HG03565 (cell line): ENCODE results near the gene REXO1.

Experiments used
- ATAC-seq: cut with Tn5 transposase; IDR thresholded peaks from one replicate; pipeline ENCODE4 v1.9.1; 2021; ENCODE audit warnings: mild to moderate bottlenecking, moderate library complexity; ENCODE audit not compliant: unreplicated experiment

REXO1 gene

DNA sequence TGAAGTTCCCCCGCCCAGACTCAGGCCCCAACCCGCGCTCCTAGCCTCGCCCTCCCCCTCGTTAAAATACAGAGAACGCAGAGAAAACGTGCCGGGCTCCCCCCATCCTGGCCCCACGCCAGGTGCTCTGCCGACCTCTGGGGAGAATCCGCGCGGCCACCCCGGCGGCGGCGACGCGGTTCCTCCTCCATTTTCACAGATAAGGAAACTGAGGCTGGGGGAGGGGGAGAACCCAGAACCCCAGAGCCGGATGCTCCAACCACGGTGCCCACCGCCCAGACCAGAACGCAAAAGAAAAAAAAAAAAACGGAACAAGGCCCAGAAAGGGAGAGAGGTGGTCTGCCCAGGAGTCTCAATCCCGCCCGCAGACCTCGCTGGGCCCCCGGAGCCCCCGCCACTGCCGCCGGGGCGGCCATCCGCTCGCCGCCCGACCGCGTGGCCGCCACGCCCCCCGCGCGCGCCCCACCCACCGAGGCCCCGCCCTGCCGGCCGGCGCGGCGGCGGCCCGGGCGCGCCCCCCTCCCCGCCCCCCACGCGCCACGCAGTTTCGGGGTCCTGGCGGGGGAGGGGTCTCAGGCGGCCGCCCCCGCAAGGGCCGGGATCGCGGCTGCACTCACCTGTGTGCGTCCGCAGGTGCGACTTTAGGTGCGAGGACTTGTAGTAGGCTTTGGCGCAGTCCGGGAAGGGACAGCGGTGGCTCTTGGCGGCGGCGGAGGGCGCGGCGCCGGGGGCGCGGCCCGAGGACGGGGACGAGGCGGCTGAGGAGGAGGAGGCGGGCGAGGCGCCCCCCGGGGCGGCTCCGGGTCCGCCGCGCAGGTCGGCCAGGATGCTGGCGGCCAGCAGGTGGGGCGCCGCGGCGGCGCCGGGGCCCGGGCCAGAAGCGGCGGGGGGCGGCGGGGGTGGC is 14.4 kb upstream of the REXO1 start:
- ATAC-seq, result peak; percentile 2

DNA sequence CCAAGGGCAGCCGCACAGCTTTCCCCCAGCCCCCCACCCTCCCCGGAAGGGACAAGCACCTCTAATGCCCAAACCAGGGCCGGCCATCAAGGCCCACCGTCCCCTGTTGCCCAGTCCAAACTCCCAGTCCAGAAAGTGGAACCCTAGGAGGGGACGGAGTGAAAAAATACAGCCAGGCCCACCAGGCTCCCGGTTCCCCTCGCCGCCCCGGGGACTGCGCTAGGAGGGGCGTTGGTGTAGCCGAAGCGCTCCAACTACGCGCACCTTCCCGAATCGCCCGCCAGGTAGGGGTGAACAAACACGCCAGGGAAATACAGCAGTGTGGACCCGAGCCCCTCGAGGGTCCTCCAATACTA is 13.8 kb upstream of the REXO1 start:
- no peak for ATAC-seq

DNA sequence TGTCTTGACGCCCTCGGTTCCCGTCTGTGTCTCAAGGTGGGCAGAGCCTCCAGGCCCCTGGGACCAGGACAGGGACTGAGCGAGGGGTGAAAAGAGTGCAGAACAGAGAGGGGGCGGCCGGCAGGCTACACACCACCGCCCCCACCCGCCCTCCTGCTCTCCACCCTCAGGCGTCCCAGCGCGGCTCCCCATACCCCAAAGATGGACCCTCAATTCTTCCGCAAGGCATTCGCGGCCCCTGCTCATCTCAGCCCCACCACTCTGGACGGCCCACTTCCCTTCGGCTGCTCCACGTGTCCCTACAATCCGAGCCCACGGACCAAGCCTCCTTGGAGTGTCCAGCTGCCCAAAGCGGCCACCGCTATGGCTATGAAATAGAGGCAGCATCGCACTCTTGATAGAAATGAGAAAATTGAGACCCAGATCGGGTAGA is 13.3 kb upstream of the REXO1 start:
- ATAC-seq, result no peak

DNA sequence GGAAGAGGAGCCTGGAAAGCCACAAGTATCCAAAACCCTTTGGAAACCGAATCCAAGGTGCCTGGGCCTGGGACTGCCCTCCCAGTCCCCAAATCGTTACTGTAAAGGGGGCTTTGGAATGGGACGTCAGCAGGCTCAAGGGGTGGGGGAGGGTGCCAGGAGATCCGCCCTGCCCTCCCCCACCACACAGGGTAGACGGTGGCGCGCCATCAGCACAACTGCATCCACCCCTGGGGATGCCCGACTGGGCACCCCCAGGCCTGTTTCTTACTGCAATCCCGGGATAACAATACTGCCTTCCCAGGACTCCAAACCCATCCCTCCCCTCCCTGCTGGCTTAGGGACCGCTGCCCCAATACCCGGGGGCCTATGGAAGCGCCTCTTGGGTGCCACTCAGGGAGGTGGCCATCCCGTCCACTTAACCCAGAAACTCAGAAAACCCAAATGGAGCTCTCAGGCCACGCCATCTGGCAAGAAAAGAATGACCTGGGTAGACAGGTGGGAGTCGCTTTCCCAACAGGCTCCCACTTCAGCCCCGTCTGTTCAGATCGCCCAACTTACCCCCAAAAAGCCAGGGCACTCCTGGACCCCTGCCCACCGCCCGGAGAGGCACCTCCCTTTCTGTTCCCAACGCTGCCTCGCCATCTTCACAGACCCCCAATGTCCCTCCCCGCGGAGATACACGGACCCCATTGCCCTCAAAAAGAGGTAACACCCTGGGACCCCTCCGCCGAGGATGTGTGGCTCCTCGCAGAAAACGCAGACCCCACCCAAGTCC is 12.7 kb upstream of the REXO1 start:
- ATAC-seq, result no peak

DNA sequence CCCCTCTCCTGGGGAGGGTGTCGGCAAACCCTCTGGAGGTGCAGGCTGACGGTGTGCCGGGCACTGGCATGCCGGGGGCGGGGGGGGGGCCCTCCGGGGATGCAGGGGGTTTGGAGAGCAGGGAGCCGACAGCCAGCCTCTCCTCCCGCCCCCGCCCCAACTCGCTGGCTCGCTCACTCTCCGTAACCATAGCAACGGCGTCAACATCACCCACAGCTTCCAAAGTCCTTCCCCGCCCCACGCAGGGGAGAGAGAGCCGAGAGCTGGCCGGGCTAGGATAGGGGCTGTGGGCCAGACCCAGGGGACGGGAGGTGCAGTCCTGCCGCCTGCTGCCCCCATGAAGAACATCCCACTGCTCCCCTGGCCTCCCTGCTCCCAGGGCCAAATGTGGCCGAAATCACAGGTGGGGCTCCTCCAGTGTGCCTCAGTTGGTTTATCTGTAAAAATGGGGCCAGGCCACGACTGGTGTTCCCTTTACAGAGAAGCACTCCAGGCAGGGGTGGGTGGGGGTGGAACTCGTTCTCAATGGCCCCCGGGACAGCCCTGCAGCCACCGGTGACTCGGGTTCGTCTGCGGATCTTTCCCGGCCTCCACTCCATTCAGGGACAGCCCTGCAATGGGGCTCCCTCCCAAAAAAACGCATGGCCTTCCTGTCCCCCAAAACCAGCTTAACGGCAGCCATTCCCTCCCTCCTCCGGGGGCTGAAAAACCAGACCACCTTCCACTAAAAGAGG is 11.9 kb upstream of the REXO1 start:
- no peak for ATAC-seq

DNA sequence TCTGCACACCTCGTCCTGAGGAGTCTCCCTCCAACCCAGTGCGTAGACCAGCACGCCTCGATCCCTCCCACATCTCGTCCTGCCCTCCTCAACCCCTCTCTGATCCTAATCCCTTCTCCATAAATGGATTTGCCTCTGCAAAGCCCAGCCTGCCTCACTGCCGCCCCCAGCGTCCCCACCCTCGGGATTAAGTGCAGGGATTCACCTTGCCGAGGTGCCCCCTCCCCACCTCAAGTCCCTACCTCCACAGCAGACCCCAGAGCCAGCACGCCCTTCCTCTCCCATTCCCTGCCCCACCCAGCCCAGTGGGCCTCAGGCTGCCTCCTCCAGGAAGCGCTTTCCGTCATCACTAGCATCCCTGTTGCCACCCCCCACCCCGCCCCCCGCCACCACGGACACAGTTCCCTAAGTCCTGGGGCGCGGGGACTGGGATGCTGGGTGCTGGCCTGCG is 11.1 kb upstream of the REXO1 start:
- no peak for ATAC-seq

DNA sequence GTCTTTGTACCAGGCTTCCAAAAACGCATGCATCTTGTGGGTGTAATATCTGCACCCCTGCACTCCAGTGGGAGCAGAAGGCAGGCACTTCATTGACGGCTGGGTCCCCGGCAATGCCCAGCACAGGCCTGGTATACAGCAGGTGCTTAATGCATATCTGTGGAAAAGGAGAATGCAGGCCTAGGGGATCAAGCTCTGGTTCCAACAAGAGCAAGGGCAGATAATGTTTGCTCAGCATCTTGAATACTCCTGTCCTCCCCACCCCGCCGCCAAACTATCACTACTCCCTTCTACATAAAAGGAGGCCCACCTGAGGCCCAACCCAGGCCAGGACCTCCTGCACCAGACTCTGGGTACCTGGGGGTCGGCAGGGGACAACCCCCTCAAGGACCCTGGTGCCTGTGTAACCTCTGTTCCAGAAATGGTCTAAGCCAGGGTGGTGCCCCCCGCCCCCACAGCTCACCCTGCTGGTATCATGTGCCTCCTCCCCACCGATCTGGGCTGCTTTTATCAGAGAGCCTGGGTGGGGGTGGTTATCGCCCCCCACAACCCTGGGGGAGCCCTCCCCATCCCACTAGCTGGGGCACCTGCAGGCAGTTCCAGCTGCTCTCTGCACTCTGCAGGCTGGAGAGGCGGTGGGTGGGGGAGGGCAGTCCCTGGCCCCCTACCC is 10.3 kb upstream of the REXO1 start:
- no peak for ATAC-seq

DNA sequence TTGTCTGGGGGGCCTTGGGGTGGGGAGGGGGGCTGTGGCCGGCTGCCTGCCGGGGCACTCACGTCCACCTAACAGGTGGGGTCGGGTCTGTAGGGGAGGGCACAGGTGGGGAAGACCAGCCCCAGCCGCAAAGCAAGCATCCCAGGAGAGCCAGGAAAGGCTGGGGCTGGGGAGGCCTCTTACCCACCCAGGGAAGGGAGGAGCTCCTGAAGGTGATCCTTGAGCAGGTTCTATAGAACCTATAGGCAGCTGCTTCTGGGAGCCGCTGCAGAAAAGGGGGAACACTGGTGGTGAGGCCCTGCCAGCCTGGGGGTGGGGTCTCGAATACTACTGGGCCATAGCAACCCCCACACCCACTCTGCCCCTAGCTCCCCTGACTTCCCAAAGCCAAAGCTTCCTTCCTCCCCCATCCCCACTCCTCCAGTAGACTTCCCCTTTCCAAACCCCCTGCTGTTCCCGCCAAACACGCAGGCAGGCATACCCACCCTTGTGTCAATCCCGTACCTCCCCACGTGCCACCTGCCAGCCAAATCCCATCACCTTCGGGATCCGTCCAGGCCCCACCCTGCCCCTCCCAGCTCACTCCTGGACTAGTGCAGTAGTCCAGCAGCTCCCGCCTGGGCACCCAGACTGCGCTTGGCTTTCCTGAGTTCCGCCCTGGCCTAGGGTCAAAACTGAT is 9.5 kb upstream of the REXO1 start:
- no peak for ATAC-seq

DNA sequence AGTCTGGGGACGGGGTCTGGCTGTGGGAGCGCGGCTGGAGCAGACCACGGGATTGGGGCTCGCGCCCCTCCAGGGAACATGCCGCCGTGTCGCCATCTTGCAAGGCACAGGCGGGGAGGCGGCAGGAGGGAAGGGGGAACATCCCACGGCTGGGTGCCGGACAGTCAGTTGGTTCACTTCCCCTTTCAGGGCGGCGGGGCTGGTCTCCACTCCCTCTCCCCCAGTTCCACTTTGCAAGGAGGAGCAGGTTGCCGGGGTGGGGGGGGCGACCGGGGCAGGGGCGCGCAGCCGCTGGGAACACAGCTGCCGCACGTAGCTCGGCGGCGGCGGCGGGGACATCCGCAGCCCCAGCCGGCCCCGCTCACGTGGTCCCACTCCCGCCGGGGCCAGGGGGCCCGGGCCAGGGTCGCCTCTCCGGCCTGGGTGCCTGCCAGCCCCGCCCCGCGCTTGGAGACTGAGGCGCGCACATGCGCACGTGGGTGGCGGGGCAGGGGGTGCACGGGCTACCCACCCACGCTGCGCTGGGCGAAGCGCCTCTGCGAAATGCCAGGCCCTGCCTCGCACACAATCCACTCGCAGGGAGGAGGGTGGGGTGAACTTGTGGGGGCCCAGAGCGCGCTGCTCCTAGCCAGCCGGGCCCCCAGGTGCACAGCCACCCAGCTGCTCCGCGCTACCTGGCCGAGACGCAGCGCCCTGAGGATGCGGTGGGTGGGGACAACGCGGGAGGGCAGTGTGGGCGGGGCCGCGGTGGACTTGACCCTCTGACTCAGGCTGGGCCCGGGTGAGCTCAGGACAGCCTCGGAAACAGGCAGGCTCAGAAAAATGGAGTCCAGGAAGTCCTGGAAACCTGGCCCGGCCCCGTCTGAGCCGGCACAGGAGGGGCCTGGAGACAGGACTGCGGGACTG is 8.7 kb upstream of the REXO1 start:
- ATAC-seq, result no peak

DNA sequence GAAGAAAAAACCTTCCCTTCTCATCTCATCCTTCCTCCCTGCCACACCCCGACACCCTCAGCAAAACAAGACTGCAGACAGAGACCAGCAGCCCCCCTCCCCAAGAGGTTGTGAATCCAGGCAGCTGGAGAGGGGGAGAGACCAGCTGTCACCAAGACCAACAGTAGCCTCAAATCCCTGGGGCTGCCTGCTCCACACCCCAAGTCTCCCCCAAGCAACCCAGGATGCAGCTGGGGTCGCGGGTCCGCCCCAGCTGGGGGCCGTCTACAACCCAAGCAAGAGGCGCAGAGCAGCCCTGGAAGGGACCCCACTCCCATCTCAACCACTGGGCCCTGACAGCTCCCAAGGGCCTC is 8.0 kb upstream of the REXO1 start:
- no peak for ATAC-seq

DNA sequence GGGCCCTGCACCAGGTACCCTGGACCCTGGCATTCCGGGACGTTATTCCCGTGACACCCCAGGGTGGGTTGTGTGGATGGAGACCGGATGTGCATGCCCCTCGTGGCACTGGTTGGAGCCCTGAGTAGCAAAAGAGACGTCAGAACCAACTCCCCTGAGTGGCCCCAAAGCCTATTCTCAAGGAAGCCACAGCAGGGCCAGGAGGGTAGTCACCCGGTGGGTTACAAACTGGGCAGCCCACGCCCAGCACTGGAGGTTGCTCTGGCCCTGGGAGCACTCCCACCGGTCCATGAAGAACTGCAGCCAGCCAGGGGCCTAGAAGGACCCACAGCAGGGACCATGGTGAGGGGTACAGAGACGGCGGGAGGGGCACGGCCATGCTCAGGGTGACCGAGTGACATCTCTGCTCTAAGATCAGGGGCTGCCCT is 7.6 kb upstream of the REXO1 start:
- ATAC-seq, result no peak

DNA sequence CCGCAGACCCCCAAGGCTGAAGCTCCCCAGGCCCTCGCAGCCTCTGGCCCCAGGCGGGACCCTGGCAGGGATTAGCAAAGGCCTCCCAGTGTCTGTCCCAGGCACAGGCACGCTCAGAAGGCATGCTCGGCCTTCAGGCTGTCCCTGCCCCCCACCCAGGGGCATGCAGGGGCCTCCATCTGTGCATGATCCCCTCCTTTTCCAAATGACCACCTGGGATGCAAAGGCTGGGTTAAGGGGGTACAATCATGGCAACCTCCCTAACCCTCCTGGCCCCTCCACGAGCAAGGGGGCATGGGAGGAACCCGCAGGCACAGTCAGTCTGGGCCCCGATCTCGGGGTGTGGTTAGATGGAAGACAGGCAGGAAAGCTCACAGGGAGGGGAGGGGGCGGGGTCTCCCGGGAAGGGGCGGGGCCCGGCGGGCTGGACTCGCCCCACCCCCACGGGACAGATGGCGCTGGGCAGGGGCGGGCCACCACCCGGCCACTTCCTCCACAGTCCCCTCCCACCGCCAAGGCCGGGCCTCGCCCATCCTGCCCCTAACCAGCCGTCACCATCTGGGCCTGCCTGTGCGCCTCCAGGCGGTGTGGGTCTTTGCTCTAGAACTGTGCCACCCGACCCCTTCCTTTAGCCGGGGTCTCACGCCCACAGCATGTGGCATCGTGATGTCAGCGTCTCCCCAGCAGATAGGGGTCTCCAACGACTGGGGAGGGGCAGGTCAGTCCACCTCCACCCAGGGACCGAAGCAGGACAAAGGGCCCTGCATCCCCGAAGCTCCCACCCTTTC is 7.0 kb upstream of the REXO1 start:
- peak; percentile 38 for ATAC-seq

DNA sequence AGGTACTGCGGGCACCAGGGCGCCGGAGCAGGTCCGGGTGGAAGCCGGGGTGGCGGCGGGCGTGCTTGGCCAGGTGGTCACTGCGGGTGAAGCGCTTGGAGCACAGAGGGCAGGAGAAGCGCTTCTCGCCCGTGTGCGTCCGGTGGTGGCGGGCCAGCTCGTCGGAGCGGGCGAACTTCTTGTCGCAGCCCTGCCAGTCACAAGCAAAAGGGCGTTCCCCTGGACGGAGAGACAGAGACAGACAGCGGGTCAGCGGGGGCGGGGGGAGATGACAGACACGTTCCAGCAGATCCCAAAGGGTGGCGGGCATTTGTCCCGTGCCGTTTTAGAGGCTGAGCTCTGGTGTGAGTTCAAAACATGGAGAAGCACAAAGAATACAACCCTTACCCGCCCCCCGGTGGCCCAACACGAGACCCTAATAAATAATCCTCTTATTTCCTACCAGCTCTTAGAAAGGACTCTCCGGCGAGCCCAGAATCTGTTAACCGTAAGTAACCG is 6.3 kb upstream of the REXO1 start:
- no peak for ATAC-seq

DNA sequence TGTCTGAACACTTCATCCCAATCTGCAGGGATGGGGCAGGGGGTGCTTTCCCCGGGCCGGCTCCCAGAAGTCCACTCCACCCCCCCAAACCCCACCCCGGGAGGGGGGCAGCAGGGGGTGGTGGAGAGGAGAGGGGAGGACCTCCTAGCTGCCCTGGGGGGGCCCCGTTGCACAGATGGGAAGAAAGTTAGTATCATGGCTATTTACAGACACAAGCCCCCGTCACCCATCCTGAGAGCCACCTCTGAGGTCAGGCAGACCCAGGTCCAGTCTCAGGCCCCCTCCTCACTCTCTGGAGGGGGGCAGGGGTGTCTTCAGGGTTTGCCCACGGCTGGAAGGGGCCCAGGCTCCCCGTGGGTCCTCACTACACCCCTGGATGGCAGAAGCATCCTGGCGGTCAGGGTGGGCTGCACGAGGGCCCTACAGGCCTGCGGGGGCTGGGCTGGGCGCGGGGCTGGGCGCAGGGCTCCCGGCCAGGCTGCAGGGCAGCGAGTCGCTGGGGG is 5.8 kb upstream of the REXO1 start:
- no peak for ATAC-seq

DNA sequence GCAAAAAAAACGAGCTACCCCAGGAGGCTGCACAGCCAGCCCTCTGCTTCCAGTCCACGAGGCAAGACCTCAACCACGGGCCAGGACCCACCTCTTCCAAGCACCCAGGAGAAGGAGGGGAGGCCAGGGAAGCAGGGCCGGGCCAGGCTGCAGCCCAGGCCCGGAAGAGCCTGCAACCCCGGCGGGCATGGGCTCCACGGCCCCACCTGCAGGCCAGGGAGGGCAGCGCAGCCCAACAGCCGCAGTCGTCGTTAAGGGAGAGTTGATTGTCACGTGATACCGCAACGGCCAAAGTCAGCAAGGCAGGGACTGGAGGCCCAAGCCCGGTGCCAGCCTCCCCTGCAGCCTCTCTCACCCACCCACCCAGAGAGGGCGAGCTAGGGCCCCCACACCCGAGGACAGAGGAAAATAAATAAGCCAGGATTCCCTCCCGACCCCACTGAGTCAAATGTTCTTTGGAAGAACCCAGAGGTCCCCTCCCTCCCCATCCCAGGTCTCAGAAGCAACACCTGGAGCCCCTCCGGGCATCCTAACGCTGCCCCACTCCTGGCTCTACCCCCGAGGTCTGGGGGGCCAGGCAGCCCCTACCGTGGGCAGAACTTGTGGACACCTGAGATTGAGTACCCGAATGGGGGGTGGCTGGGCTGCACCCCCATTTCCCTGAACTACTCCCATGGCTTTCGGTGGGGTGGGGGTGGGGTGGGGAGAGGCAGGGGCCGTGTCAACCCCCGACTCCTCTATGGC is 5.2 kb upstream of the REXO1 start:
- no peak for ATAC-seq

DNA sequence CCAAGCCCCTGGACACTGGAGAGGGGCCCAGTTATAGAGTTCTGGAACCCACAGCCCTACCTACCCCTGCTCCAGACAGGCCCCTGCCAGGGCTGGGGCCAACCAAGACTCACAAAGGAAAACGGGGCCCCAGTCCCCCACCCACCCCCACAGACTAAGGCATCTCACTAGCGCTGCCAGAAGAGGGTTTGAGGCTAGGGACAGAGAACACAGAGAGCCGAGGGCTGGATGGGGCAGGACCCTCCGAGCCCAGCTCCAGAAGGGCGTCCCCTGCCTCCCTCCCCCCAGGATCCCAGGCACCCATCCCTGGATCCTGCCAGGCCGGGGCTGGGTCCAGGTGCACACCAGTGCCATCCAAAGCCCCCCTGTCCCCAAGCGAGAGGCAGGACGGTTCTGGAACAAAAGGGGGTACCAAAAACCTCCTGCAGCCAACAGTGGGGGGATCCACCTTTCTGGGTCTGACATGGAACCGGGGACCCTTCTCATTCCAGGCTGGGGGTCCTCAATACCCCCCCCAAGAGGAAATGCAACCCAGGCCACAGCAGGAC is 4.4 kb upstream of the REXO1 start:
- ATAC-seq, result no peak
